Breast epithelium (tissue), 3 donors: ENCODE data around the gene FTL.

Experiments
- POLR2A ChIP-seq: fragments of 450-650 bp; IDR thresholded peaks from one replicate; pipeline ENCODE4 v1.6.1; 2016; ENCODE audit warnings: antibody characterized with exemption, mild to moderate bottlenecking, moderate library complexity
- POLR2AphosphoS5 ChIP-seq, 3 donors: sonication (generic); formaldehyde crosslinking; IDR thresholded peaks; one replicate each; pipeline ENCODE4 v1.6.1; 2017; ENCODE audit warnings: antibody characterized with exemption in 3 of 3
- TF ChIP-seq, protein P1 (sequence below), 3 donors: fragments of 450-650 bp; IDR thresholded peaks; one replicate each; pipeline ENCODE4 v1.5.1; 2016 to 2017; ENCODE audit warnings: antibody characterized with exemption in 3 of 3, mild to moderate bottlenecking in 3 of 3, moderate library complexity in 3 of 3

GRCh38 chr19:48922548-48923490, 42.3 kb upstream of the FTL start:
- TF ChIP-seq, protein P1, sequence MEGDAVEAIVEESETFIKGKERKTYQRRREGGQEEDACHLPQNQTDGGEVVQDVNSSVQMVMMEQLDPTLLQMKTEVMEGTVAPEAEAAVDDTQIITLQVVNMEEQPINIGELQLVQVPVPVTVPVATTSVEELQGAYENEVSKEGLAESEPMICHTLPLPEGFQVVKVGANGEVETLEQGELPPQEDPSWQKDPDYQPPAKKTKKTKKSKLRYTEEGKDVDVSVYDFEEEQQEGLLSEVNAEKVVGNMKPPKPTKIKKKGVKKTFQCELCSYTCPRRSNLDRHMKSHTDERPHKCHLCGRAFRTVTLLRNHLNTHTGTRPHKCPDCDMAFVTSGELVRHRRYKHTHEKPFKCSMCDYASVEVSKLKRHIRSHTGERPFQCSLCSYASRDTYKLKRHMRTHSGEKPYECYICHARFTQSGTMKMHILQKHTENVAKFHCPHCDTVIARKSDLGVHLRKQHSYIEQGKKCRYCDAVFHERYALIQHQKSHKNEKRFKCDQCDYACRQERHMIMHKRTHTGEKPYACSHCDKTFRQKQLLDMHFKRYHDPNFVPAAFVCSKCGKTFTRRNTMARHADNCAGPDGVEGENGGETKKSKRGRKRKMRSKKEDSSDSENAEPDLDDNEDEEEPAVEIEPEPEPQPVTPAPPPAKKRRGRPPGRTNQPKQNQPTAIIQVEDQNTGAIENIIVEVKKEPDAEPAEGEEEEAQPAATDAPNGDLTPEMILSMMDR (IDR thresholded peaks at IDR 0.05), result no peak
- TF ChIP-seq POLR2AphosphoS5 (IDR thresholded peaks at IDR 0.05) (no peak), POLR2A (no peak)
